GM23338 (cell line): Measurements from ENCODE around the gene MAP3K9.

Experiments
- CREB1 ChIP-seq: fragments of 250-450 bp; sonication (Bioruptor Pico); IDR thresholded peaks from 2 replicates; pipeline ENCODE4 v1.5.0; 2020; ENCODE audit warnings: low read depth, mild to moderate bottlenecking, moderate library complexity
- CTCF ChIP-seq, 2 experiments: fragments of 200-600 bp in 1 of 2; sonication (generic) in 1 of 2; conservative IDR thresholded peaks; 2 replicates each; pipeline versions ENCODE4 v1.5.1 to v1.6.1; 2016 to 2017; ENCODE audit warnings: antibody characterized with exemption in 2 of 2, low read depth in 2 of 2, mild to moderate bottlenecking in 2 of 2, moderate library complexity in 1 of 2
- ETS1 ChIP-seq: IDR thresholded peaks from 2 replicates; pipeline ENCODE4 v1.6.1; 2016; ENCODE audit warnings: antibody characterized with exemption
- EZH2 ChIP-seq: fragments of 200-600 bp; sonication (generic); IDR thresholded peaks from one replicate; pipeline ENCODE4 v1.8.0; 2017; ENCODE audit warnings: antibody characterized with exemption, mild to moderate bottlenecking, low read depth; ENCODE audit not compliant: unreplicated experiment
- EZH2phosphoT487 ChIP-seq: fragments of 200-600 bp; sonication (generic); IDR thresholded peaks from one replicate; pipeline ENCODE4 v1.8.1; 2018; ENCODE audit warnings: antibody characterized with exemption; ENCODE audit not compliant: unreplicated experiment
- JUNB ChIP-seq: IDR thresholded peaks from one replicate; pipeline ENCODE4 v1.6.1; 2016; ENCODE audit warnings: antibody characterized with exemption; ENCODE audit not compliant: unreplicated experiment
- NANOG ChIP-seq: IDR thresholded peaks from 2 replicates; pipeline ENCODE4 v1.6.1; 2016; ENCODE audit warnings: antibody characterized with exemption, borderline replicate concordance
- POLR2AphosphoS5 ChIP-seq: IDR thresholded peaks from 2 replicates; pipeline ENCODE4 v1.6.1; 2016; ENCODE audit warnings: antibody characterized with exemption, low read depth
- REST ChIP-seq: IDR thresholded peaks from one replicate; pipeline ENCODE4 v1.6.1; 2018; ENCODE audit warnings: antibody characterized with exemption; ENCODE audit not compliant: unreplicated experiment
- STAT1 ChIP-seq: IDR thresholded peaks from one replicate; pipeline ENCODE4 v1.6.1; 2016; ENCODE audit warnings: antibody characterized with exemption; ENCODE audit not compliant: unreplicated experiment
- ZNF114 ChIP-seq: fragments of 250-450 bp; sonication (Bioruptor Pico); IDR thresholded peaks from 2 replicates; pipeline ENCODE4 v1.5.0; 2020; ENCODE audit warnings: mild to moderate bottlenecking, moderate library complexity
- ZNF331 ChIP-seq: fragments of 250-450 bp; sonication (Bioruptor Pico); IDR thresholded peaks from 2 replicates; pipeline ENCODE4 v1.5.0; 2020; ENCODE audit warnings: low read depth, mild to moderate bottlenecking, moderate library complexity
- ZNF462 ChIP-seq: fragments of 250-450 bp; sonication (Bioruptor Pico); IDR thresholded peaks from 2 replicates; pipeline ENCODE4 v1.5.0; 2020; ENCODE audit warnings: mild to moderate bottlenecking, moderate library complexity

- TF ChIP-seq CTCF (conservative IDR thresholded peaks at IDR 0.05; ENCODE audit: low read depth in 2 of 2): peak; percentile 40 to 45
- no peak for TF ChIP-seq EZH2phosphoT487
- no peak for TF ChIP-seq EZH2
- no peak for TF ChIP-seq CREB1
- TF ChIP-seq POLR2AphosphoS5: no peak
- no peak for TF ChIP-seq ETS1
- TF ChIP-seq REST: no peak
- TF ChIP-seq JUNB: no peak
- TF ChIP-seq STAT1: no peak
- no peak for TF ChIP-seq ZNF331 (CRISPR knock-in tag)
- TF ChIP-seq NANOG: no peak
- no peak for TF ChIP-seq ZNF114 (CRISPR knock-in tag)
- TF ChIP-seq ZNF462 (CRISPR knock-in tag): no peak
Measured at GRCh38 chr14:70858641-70859040, 49.3 kb upstream of the MAP3K9 start.
